ENCODE measurements around the gene CCDC88C.
"Not testable (repeated sequence)": the region's sequence is repeated elsewhere in the genome, so short reads cannot be mapped to it uniquely, and the experiment has no call there.

CCDC88C gene

DNA sequence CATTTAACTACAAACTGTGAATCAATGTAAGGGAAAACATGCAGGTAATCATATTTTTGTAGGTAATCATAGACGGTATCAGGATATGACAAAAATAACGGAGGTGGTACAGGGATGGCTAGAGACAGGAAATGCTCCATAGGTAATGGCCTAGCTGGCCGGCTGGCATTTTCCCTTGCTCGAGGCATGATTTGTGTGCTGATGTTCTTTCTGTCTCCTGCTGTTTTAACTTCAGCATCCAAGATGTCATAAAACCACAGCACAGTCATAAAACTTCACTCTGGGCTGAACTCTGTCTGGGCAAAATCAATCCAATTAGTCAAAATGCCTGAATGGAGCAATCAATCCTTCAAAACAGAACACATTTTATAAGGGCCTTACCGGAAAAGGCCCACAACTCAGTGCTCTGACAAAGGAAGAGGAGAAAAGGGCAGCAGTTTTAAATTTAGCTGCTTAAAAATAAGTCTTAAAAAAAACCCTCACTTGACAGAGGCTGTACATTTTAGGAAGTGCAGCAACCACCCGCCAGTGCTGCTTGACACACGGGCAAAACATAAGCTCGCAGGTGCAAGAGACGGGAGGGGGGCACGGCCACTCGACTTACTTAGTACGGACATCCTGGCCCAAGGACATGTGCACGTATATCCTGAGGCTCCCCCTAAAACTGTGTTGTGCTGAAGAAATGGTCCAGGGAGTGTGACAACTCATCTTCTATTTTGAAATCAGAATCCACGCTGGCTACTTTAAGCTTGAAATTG, 132.7 kb downstream of the CCDC88C start:
- DNase-seq: no peak

DNA sequence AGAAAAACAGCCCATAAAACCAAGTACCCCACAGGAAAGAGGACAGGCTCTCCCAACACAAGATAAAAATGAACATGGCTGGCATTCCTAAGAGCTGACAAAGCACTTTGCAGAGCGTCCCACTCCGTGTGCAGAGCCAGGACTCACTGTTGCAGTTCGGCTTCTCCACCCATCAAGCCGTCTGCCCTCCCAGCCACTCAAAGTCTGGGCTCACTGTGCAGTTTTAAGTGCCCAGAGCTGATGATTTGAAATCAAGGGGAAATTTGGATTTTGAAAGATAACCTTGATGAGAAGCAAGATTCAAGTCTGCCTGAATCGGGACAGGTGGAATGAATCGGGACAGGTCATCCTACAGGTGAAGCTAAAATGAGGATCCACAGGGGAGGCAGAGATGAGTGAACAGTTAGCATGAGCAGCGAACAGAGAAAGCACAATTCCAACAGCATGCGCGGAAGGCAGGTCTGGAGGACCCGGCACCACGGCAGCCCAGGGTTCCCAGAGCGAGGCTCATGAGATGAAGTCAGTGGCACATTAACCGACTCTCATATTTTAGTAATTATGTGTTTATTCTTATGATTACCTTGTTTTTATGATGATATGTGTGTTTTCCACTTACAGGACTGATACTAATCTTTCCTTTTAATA, 133.4 kb downstream of the CCDC88C start:
- no peak for DNase-seq

DNA sequence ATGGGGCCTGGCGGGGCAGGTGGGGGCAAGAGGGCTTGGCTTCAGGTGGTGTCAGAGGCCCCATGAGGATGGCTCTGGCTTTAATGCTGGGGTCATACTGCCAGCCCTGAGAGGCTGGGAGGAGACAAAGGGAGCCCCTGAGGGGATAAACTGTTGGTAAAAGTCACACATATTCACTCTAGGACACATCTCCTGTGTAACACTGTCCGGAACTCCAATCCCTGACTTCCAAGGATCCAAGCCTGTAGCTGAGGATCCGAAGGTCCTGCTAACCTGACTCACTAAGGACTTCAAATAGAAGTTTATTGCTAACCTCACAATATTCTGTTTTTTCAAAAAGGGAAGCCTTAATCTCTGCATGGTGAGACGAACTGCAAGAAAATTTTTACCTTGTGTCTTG, 134.0 kb downstream of the CCDC88C start:
- no peak for DNase-seq

- no peak for DNase-seq
Observed at GRCh38 chr14:91282954-91283645, 134.5 kb downstream of the CCDC88C start.

GRCh38 chr14:91281346-91281745, 136.3 kb downstream of the CCDC88C start:
- DNase-seq: no peak

DNA sequence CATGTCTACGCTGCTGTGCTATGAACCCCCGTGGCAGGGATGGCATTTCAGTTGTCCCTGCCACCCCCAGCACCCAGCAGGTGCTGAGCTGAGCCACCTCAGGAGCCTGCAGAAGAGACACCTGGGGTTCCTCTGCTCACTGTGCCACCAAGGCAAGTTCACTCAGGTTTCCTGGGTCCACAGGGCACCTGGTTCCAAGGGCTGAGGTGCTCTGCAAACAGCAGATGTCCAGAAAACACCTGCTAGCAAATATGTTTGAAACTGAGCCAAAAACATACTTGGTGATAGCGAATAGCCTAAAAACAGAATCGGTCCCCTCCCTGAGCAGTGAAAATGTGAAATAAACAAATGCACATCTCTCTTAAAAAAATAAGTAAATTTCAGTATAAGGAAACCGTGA, 137.5 kb downstream of the CCDC88C start:
- DNase-seq: no peak

- DNase-seq: no peak
Observed at GRCh38 chr14:91279354-91279753, 138.3 kb downstream of the CCDC88C start.

DNA sequence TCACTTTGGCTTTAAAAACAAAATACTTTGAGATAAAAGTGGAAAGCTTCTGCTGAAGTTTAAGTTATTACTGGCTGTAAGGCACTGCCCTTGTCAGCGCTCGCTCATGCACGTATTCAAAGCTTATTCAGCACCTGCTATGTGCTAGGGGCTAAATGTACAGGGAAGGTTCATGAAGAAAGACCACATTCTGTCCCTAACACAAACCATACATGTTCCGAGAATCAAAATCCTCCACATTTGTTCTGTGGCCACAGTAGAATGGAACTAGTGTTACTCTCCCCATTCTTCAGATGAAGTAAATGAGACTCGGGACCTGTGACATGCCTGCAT, 139.3 kb downstream of the CCDC88C start:
- no peak for DNase-seq

- DNase-seq: no peak
Observed at GRCh38 chr14:91277546-91278382, 139.9 kb downstream of the CCDC88C start.

- no peak for DNase-seq
Observed at GRCh38 chr14:91274796-91275195, 142.8 kb downstream of the CCDC88C start.

DNA sequence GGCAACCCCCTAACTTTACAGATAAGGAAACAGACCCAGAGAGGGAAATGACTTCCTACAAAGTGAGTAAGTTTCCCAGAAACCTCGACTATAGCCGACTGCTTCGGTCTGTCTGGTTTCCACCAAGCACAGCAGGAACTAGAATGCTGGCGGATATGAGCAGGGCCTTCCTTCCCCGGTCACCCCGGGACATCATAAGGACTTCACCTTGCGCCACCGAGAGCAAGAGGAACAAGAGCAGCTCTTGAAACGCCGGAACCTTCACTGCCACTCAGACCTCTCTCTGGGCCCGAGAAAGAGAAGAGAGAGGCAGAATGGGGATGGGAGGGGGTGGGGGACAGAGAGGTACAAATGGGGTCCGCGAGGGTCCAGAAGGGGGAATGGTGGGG, 143.7 kb downstream of the CCDC88C start:
- no peak for DNase-seq

DNA sequence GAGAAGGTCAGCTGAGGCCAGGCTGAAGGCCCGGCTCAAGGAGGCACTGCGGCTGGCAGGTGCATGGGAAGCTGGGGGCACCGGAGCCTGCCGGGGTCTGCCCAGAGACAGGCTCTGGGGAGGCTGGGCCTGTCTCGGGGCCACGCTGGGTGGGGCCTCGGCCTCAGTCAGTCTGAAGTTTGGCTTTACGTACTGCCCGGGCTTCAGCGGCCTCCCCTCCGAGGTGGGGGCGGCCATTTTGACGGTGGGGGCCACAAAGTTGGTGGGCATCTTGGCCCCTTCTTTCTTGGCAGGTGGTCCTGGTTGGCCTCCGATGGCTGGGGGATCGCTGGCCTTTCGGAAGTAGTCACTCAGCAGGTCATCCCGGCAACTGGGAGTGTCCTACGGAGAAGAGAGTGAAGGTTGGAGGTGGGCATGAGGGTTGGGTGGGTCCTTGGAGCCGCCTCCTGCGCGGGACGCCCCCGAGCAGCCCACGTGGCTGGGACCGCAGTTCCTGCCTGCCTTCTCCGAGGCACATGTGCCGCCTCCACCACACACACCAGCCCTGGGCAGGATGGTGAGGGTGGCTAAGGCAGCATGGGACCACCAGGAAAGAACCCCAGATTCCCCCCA, 144.2 kb downstream of the CCDC88C start:
- no peak for DNase-seq

- DNase-seq: no peak
Observed at GRCh38 chr14:91272341-91273272, 145.0 kb downstream of the CCDC88C start.

DNA sequence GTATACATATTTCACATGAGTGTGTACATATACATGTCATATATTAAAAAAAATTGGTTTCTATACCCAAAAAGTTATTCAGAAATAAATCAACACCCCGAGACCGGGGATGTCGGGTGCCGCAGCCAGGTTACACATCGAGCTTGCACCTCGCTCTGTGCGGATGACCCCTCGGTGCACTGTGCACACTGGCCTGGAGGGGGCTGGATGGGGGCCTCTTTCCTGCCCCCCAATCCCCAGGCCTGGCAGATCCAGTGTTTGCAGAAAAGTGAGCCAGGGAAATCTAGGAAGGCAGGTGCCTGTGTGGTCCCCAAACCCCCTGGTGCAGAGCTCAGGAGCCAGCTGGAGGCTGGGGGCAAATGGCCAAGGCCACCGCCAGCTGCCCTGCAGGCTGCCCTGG, 146.0 kb downstream of the CCDC88C start:
- no peak for DNase-seq

- no peak for DNase-seq
Observed at GRCh38 chr14:91270619-91271018, 147.0 kb downstream of the CCDC88C start.

DNA sequence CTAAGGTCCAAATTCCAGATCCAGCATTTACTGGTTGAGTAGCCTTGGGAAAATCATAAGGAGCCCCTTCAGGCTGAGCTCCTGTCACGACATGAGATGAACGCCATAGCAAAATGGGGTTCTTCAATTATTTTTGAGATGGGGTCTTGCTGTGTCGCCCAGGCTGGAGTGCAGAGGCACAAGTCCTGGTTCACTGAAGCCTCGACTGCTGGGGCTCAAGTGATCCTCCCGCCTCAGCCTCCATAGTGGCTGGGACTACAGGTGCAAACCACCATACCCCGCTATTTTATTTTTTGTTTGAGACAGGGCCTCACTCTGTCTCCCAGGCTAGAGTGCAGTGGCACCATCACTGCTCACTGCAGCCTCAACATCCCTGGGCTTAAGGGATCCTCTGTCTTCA, 147.4 kb downstream of the CCDC88C start:
- no peak for DNase-seq

DNA sequence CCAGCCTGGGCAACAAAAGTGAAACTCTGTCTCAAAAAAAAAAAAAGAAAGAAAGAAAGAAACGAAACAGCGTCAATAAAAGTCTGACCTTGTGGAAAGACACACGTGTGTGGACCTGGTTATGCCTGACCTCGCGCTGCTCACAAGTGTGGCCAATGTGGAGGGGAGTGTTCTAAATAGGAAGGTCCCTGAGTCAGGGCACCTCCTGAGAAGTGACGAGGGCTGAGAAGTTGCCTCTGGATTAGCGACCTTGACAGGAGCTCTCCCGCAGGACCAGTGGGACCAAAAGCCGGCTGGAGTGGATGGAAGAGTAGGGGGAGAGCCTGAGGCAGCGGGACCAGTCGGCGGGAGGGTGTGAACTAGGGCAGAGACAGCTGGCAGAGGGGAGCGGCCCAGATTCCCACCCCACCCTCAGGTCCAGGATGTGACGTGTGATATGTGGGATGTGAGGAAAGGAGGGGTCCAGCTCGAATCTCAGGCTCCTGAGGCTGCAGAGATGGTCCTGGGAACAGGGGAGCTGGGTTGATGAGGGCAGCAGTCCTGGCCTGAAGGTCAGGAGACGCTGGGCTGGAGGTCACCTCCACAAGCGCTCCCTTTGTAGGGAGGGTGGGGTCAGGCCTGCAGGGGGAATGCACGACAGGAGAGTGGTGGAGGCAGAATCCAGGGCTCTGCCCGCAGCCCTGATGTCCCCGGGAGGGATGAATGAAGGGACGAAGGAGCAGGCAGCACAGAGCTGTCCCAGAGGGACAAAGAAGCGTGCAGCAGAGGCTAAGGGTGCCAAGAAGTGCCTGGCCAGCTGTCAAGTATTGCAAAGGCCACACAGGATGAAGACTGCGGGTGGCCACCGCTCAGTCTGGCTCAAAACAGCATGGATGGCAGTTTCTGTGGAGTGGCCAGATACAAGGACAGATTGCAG, 148.3 kb downstream of the CCDC88C start:
- no peak for DNase-seq

GRCh38 chr14:91267965-91268437, 149.6 kb downstream of the CCDC88C start:
- DNase-seq: no peak

DNA sequence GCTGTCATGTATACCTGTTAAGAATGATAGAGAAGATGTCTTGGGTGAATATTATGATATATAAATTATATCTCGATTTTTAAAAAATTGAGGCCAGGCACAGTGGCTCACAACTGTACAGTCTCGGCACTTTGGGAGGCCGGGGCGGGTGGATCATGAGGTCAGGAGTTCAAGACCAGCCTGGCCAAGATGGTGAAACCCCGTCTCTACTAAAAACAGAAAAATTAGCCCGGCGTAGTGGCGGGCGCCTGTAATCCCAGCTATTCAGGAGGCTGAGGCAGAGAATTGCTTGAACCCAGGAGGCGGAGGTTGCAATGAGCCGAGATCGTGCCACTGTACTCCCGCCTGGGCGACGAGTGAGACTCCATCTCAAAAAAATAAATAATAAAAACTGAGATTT, 151.3 kb downstream of the CCDC88C start:
- not testable (repeated sequence) for DNase-seq

- no peak for DNase-seq
Observed at GRCh38 chr14:91265404-91265803, 152.2 kb downstream of the CCDC88C start.
